Subcutaneous adipose tissue (tissue), 4 donors: ENCODE data around the gene DOCK7. TPM values are rescaled to one million over a fixed set of nuclear protein-coding genes. Genes with fewer than 3 reads are reported as not detected.

Source experiments
- CTCF ChIP-seq: fragments of 450-650 bp; IDR thresholded peaks from one replicate; pipeline ENCODE4 v1.5.1; 2016; ENCODE audit warnings: low read depth, mild to moderate bottlenecking, control low read depth, antibody characterized with exemption, moderate library complexity
- total RNA-seq, 4 donors: library from RNA; depleted of rRNA; stranded (reverse); fragments of >200 nt; gene quantifications; one replicate each; pipeline ENCODE4 v1.1.0, GENCODE V29; 2016

DOCK7 gene
- total RNA-seq, 4 donors from 2014 or later: 36.7 to 65.4 (median 59.7) TPM

GRCh38 chr1:62436466-62437272, 251.5 kb downstream of the DOCK7 start, which contains the start of gene USP1:
Gene USP1 (plus strand): TSS chr1:62437049. CDS start chr1:62439868, 2,819 bp downstream.
- TF ChIP-seq CTCF: no peak

GRCh38 chr1:62436039-62436465, 252.1 kb downstream of the DOCK7 start:
- no peak for TF ChIP-seq CTCF

- TF ChIP-seq CTCF: no peak
Measured at GRCh38 chr1:62435231-62436038, 252.8 kb downstream of the DOCK7 start.

GRCh38 chr1:62434618-62435001, 253.6 kb downstream of the DOCK7 start:
- no peak for TF ChIP-seq CTCF

- TF ChIP-seq CTCF: no peak
Measured at GRCh38 chr1:62433861-62434617, 254.1 kb downstream of the DOCK7 start.

GRCh38 chr1:62429581-62429980, 258.6 kb downstream of the DOCK7 start:
- TF ChIP-seq CTCF: no peak
